Spleen (tissue), 7 donors: ENCODE results near the gene PTRHD1.

ENCODE experiments used
- POLR2A ChIP-seq, 3 donors: fragments of 450-650 bp; IDR thresholded peaks; one replicate each; pipeline ENCODE4 v1.5.1; 2017; ENCODE audit warnings: antibody characterized with exemption in 3 of 3, mild to moderate bottlenecking in 1 of 3
- TF ChIP-seq, protein P1 (sequence below), 11 experiments: fragments of 200-600 bp in 7 of 11; fragments of 450-650 bp in 4 of 11; sonication (generic) in 4 of 11; IDR thresholded peaks in 8 of 11; conservative IDR thresholded peaks in 3 of 11; 1 replicate in 7 of 11; 2 replicates in 4 of 11; pipeline versions ENCODE4 v1.4.0 to v1.8.0; 2016 to 2021; ENCODE audit warnings: antibody characterized with exemption in 11 of 11, inconsistent platforms in 4 of 11, mild to moderate bottlenecking in 1 of 11
- donor health status: DM: no; HTN: no; CAD: no; lungs with moderate emphysema.
- donor health status: DM: no; HTN: no; CAD: no.
- donor health status: DM: no; HTN: no; CAD: no.

DNA sequence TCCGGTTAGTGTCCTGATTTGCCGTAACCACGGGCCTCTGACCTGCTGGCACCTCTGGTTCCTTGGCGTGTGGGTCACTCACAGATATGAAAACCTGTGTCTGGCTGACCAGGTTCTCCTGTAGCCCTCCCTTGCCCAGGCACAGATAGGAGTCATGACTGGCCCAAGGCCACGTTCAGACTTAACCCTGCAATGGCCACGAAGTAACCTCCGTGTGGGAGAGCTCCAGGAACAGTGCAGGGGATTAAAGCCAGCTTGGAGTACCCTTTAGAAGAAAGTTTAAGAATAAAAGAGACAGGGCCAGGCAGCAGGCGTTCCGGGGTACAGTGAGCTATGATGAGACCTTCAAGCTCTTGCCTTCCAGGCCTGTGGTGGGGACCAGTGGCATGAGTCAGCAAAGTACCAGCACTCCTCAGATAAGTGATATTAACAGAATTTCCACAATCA, 25.6 kb upstream of the PTRHD1 start:
- TF ChIP-seq POLR2A (IDR thresholded peaks at IDR 0.05): no peak
- TF ChIP-seq, protein P1, sequence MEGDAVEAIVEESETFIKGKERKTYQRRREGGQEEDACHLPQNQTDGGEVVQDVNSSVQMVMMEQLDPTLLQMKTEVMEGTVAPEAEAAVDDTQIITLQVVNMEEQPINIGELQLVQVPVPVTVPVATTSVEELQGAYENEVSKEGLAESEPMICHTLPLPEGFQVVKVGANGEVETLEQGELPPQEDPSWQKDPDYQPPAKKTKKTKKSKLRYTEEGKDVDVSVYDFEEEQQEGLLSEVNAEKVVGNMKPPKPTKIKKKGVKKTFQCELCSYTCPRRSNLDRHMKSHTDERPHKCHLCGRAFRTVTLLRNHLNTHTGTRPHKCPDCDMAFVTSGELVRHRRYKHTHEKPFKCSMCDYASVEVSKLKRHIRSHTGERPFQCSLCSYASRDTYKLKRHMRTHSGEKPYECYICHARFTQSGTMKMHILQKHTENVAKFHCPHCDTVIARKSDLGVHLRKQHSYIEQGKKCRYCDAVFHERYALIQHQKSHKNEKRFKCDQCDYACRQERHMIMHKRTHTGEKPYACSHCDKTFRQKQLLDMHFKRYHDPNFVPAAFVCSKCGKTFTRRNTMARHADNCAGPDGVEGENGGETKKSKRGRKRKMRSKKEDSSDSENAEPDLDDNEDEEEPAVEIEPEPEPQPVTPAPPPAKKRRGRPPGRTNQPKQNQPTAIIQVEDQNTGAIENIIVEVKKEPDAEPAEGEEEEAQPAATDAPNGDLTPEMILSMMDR (IDR thresholded peaks at IDR 0.05 in 8 of 11, conservative IDR thresholded peaks at IDR 0.05 in 3 of 11): no peak
